Ishikawa (cell line): ENCODE results near the gene HNF1B.

Experiments used
- CEBPB ChIP-seq: IDR thresholded peaks from 2 replicates; pipeline ENCODE4 v1.6.1; 2012
- CREB1 ChIP-seq: IDR thresholded peaks from 2 replicates; pipeline ENCODE4 v1.6.1; 2012; ENCODE audit warnings: low read depth
- EGR1 ChIP-seq: IDR thresholded peaks from 2 replicates; pipeline ENCODE4 v1.6.1; 2012
- EP300 ChIP-seq: IDR thresholded peaks from 2 replicates; pipeline ENCODE4 v1.6.1; 2012; ENCODE audit warnings: borderline replicate concordance
- FOXM1 ChIP-seq: IDR thresholded peaks from 2 replicates; pipeline ENCODE4 v1.6.1; 2012; ENCODE audit warnings: low read depth, borderline replicate concordance
- MAX ChIP-seq: IDR thresholded peaks from 2 replicates; pipeline ENCODE4 v1.6.1; 2012
- NFIC ChIP-seq: IDR thresholded peaks from 2 replicates; pipeline ENCODE4 v1.6.1; 2012
- RAD21 ChIP-seq: IDR thresholded peaks from 2 replicates; pipeline ENCODE4 v1.6.1; 2012; ENCODE audit warnings: low read depth
- REST ChIP-seq: IDR thresholded peaks from 2 replicates; pipeline ENCODE4 v1.6.1; 2012; ENCODE audit warnings: low read depth, mild to moderate bottlenecking
- TAF1 ChIP-seq: IDR thresholded peaks from 2 replicates; pipeline ENCODE4 v1.6.1; 2012; ENCODE audit warnings: low read depth, mild to moderate bottlenecking
- TCF12 ChIP-seq: IDR thresholded peaks from 2 replicates; pipeline ENCODE4 v1.6.1; 2012; ENCODE audit warnings: low read depth
- TEAD4 ChIP-seq: IDR thresholded peaks from 2 replicates; pipeline ENCODE4 v1.6.1; 2012
- USF1 ChIP-seq: IDR thresholded peaks from 2 replicates; pipeline ENCODE4 v1.6.1; 2012
- YY1 ChIP-seq: IDR thresholded peaks from 2 replicates; pipeline ENCODE4 v1.6.1; 2012; ENCODE audit warnings: low read depth
- ZBTB7A ChIP-seq: IDR thresholded peaks from 2 replicates; pipeline ENCODE4 v1.6.1; 2012; ENCODE audit warnings: low read depth

HNF1B gene

DNA sequence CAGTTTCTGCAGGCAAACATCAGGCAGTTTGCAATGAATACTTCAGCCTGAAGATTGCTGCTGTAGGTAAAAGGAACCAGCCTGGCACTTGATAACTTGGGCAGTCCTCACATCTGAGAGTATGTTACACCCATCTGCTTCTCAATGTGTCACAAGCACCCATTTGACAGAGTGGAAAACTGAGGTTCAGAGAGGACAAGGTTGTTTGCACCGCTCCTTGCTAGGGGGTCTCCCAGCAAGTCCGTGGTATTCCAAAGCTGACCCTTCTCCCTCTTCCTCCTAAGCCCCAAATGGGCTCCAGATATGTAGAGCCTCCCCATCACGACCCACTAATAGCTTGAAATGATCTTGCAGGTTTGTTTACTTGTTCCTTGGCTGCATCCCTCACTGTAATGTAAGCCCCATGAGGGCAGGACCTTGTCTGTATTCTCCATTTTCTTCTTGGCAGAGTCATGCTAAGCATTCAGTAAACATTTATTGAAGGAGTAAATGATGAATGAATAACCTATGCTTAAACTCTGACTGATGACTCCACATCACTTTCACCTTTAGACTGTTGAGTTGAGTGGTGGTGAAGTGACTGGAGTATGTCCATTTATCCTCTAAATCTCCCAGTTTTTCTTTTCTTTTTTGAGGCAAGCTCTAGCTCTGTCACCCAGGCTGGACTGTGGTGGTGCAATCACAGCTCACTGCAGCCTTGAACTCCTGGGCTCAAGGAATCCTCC lies 26.4 kb downstream of the HNF1B start:
- TF ChIP-seq TEAD4, result no peak
- no peak for TF ChIP-seq EGR1

DNA sequence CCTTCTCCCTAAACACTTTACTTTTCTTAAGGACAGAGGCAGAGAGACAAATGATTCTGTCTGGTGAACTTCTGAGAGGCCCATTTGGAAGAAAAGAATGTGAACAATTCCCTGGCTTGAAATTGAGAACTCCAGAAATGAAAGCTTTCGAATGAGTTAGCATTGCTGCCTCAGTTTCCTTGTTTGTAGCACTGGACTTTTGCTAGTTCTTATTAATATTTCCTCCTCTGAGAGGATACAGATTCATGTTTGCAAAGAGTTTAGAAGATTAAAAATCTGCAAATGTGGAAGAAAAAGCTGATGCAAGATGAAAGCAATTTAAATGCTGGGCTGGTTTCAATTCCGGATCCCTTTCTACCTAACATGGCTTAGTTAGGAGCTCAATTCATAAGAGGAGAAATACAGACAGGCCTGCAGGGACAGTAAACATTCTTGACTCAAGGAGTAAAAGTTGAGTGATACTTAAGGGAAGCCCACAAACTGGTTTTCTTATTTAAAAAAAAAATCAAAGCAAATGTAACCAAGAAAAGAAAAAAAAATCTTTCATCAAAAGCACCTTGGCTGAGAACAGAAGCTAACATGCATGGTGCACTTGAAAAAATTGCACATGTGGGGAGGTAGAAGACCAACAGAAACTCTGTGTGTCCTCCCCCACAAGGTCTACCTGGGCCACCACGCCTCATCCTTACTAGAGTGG lies 27.1 kb downstream of the HNF1B start:
- TF ChIP-seq ZBTB7A, result no peak
- TF ChIP-seq TEAD4, result no peak
- TF ChIP-seq CEBPB, result no peak
- TF ChIP-seq YY1, result no peak
- no peak for TF ChIP-seq FOXM1
- no peak for TF ChIP-seq MAX
- no peak for TF ChIP-seq TCF12
- TF ChIP-seq RAD21, result no peak
- no peak for TF ChIP-seq NFIC
- TF ChIP-seq USF1, result no peak
- no peak for TF ChIP-seq EGR1
- TF ChIP-seq CREB1, result no peak
- TF ChIP-seq REST, result no peak
- TF ChIP-seq TAF1, result no peak
- TF ChIP-seq EP300, result no peak

GRCh38 chr17:37714897-37715296 lies 30.0 kb downstream of the HNF1B start:
- TF ChIP-seq FOXM1 (no peak), USF1 (no peak), CEBPB (no peak), MAX (no peak), EGR1 (no peak), ZBTB7A (no peak), TEAD4 (no peak), TCF12 (no peak), YY1 (no peak), NFIC (no peak), REST (no peak), EP300 (no peak), CREB1 (no peak), RAD21 (no peak), TAF1 (no peak)

GRCh38 chr17:37713624-37714023 lies 31.2 kb downstream of the HNF1B start:
- TF ChIP-seq CEBPB, result no peak

GRCh38 chr17:37713028-37713431 lies 31.8 kb downstream of the HNF1B start:
- TF ChIP-seq RAD21 (no peak), REST (no peak), CREB1 (no peak), YY1 (no peak), TCF12 (no peak), CEBPB (no peak), NFIC (no peak), TEAD4 (no peak), ZBTB7A (no peak), EP300 (no peak), USF1 (no peak), TAF1 (no peak), FOXM1 (no peak), MAX (no peak), EGR1 (no peak)
